IgD-negative memory B cell (primary cell): Measurements from ENCODE around the gene HPS4. TPM values are rescaled to one million over a fixed set of nuclear protein-coding genes. Genes with fewer than 3 reads are reported as not detected.
"Not testable (repeated sequence)": the region's sequence is repeated elsewhere in the genome, so short reads cannot be mapped to it uniquely, and the experiment has no call there.

Experiments used
- H3K27ac Mint-ChIP-seq, 3 donors: one replicate each; pipeline ENCODE4 v1.8.0; 2020 to 2022; ENCODE audit warnings: mild to moderate bottlenecking in 3 of 3, mixed read lengths in 3 of 3, moderate library complexity in 1 of 3
- H3K27me3 Mint-ChIP-seq: one replicate; pipeline ENCODE4 v1.8.0; 2021; ENCODE audit warnings: mixed read lengths
- H3K36me3 Mint-ChIP-seq: one replicate; pipeline ENCODE4 v1.8.0; 2020; ENCODE audit warnings: mild to moderate bottlenecking, mixed read lengths
- H3K4me1 Mint-ChIP-seq, 3 donors: one replicate each; pipeline ENCODE4 v1.8.0; 2020 to 2022; ENCODE audit warnings: mixed read lengths in 3 of 3, mild to moderate bottlenecking in 1 of 3
- H3K4me3 Mint-ChIP-seq, 4 donors: one replicate each; pipeline ENCODE4 v1.8.0; 2020 to 2022; ENCODE audit warnings: mild to moderate bottlenecking in 4 of 4, mixed read lengths in 4 of 4, moderate library complexity in 3 of 4
- H3K9me3 Mint-ChIP-seq, 3 donors: one replicate each; pipeline ENCODE4 v1.8.0; 2020 to 2021; ENCODE audit warnings: mixed read lengths in 3 of 3, mild to moderate bottlenecking in 1 of 3
- polyA plus RNA-seq: library from polyadenylated mRNA; unstranded; fragments of 300-500 nt; fragmentation: Illumina TruSeq; gene quantifications from one replicate; pipeline ENCODE4 v1.2.3, GENCODE V29; 2021

The HPS4 gene
- polyA plus RNA-seq, 1 donor from 2014 or later, result 19.8 TPM

DNA sequence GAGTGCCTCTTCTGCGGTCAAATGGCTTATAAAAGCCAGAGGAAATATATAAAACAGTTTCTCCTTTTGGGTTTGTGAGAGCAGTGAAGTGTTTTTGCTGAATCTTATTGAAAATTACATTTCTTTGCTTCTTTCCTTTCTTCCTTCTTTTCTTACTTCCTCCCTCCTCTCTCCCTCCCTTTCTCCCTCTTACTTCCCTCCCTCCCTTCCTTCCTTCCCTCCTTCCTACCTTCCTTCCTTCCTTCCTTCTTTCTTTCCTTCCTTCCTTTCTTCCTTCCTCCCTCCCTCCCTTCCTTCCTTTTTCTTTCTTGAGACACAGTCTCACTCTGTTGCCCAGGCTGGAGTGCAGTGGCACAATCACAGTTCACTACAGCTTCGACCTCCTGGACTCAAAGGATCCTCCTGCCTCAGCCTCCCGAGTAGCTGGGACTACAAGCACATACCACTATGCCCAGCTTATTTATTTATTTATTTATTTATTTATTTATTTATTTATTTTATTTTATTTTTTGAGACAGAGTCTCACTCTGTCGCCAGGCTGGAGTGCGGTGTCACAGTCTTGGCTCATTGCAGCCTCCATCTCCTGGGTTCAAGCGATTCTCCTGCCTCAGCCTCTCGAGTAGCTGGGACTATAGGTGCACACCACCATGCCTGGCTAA is 74.9 kb downstream of the HPS4 start:
- H3K4me3 Mint-ChIP-seq, H3K9me3 Mint-ChIP-seq, H3K36me3 Mint-ChIP-seq, H3K4me1 Mint-ChIP-seq: not testable (repeated sequence)
- H3K27ac Mint-ChIP-seq, result peak overlapping the region in 1 of 3 donors; percentile 86
- peaks cover 11% of the 10 kb centered on the region for H3K27me3 Mint-ChIP-seq

DNA sequence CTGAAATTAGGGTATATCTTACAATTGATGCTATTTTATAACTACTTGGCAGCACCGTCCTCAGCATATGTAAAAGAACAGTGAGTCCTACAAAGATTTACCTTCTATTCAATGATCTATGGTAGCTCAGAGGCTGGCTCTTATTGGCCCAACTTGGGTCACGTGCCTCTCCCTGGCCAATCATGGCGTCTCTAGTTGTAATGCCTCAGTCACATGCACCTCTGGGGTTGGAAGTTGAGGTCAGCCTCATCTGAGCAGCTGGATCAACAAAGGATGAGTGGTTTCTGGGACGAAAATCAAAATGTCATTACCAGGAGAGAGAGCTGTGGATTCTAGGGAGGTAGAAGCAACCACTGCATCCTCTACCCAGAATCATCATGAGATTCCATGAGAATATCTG is 77.5 kb downstream of the HPS4 start:
- Mint-ChIP-seq H3K27ac (no peak overlapping the region), H3K27me3 (peaks cover 18% of the 10 kb centered on the region), H3K9me3 (no peaks in the 10 kb centered on the region), H3K4me3 (no peak overlapping the region), H3K36me3 (peaks cover 4% of the 10 kb centered on the region), H3K4me1 (peaks cover 6 to 10% (median 7%) of the 10 kb centered on the region in 3 donors)

DNA sequence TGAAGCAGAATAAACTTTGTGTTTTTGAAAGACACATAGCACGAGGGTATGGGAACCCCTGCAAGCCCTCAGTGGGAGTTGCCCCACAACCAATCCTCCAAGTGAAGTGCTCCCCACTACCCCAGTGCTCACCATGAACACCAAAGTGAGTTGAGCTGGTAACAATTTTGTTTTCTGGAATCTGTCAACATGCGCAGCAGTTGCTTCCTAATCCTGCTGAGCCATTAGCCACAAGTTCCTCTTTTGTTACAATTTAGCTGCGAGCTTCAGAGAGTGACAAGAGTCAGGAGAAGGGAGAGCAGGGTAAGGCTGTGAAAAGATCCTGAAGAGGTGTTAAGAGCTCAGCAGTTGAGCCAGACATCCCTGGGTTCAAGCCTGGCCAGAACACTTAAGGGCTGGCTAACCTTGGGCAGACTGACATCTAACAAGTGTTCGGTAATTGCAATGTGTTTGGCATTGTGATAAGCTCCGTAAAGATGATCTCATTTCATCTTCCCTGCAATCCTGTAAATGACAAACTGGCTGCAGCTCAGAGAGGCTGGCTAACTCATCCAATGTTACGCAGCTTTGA is 78.6 kb downstream of the HPS4 start:
- H3K4me1 Mint-ChIP-seq, result peaks cover 6 to 10% (median 7%) of the 10 kb centered on the region in 3 donors
- H3K4me3 Mint-ChIP-seq, result peak overlapping the region in 1 of 4 donors; percentile 70
- H3K27me3 Mint-ChIP-seq, result peaks cover 20% of the 10 kb centered on the region
- H3K9me3 Mint-ChIP-seq, result no peaks in the 10 kb centered on the region
- H3K27ac Mint-ChIP-seq, result no peak overlapping the region
- H3K36me3 Mint-ChIP-seq, result peaks cover 4% of the 10 kb centered on the region

DNA sequence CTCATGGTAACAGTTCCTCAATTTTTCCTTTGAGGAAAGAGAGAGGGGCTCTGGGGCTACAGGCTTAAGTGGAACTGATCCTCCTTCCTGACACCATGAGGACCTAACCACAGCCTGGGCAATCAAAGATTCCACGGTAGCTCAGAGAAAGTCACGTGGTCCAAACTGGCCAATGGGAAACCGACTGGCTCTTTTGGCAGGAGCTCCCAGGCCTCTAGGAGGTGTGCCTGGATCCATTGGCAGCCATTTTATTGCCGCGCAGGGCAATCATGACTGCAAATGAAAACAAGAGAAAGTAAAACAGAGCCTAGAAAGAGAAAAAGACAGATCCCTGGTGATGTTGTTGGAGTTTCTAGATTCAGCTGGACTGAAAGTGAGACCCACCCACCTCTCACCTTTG is 81.9 kb downstream of the HPS4 start:
- Mint-ChIP-seq H3K4me3 (no peak overlapping the region), H3K36me3 (peaks cover 4% of the 10 kb centered on the region), H3K27me3 (peaks cover 17% of the 10 kb centered on the region), H3K4me1 (peaks cover 6 to 10% (median 7%) of the 10 kb centered on the region in 3 donors), H3K9me3 (no peaks in the 10 kb centered on the region), H3K27ac (no peak overlapping the region)

Other genes starting within 250 kb of the HPS4 start
- 5.7 TPM for gene ASPHD2, start 54.5 kb downstream of the HPS4 start, polyA plus RNA-seq
- gene SRRD, start 94 bp upstream of the HPS4 start, polyA plus RNA-seq, result 23.1 TPM
- 32.3 TPM for gene TFIP11, start 28.7 kb upstream of the HPS4 start, polyA plus RNA-seq
- 34.7 TPM for gene TPST2, start 106.3 kb upstream of the HPS4 start, polyA plus RNA-seq
- 1.0 TPM for gene CRYBB1, start 134.2 kb upstream of the HPS4 start, polyA plus RNA-seq
- not detected for gene CRYBA4, start 138.2 kb upstream of the HPS4 start, polyA plus RNA-seq
- gene MIAT, start 173.8 kb upstream of the HPS4 start, polyA plus RNA-seq, result 0.93 TPM